ENCODE data around the gene CYB561D1. TPM values are rescaled to one million over a fixed set of nuclear protein-coding genes. Genes with fewer than 3 reads are reported as not detected.

CYB561D1 gene
- polyA plus RNA-seq, 3 donors, result 9.0 to 10.2 (median 9.8) TPM

DNA sequence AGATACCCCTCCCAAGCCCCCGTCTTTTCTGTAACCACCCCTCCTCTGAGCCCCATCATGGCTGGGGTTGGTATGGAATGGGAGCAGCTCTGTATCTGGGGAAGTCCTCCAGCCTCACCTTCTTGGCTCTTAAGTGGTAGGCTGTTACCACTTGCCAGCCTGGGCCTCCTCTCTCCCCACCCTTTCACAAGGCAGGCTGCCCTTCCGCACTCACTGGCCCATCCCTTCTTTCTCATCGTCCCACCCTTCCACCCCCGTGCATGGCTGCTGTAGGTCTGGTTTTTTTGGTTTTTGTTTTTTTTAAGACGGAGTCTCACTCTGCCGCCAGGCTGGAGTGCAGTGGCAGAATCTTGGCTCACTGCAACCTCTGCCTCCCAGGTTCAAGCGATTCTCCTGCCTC, 5.2 kb downstream of the CYB561D1 start:
- no peak for DNase-seq (ENCODE audit: low read depth in 3 of 3, low spot score in 2 of 3)

DNA sequence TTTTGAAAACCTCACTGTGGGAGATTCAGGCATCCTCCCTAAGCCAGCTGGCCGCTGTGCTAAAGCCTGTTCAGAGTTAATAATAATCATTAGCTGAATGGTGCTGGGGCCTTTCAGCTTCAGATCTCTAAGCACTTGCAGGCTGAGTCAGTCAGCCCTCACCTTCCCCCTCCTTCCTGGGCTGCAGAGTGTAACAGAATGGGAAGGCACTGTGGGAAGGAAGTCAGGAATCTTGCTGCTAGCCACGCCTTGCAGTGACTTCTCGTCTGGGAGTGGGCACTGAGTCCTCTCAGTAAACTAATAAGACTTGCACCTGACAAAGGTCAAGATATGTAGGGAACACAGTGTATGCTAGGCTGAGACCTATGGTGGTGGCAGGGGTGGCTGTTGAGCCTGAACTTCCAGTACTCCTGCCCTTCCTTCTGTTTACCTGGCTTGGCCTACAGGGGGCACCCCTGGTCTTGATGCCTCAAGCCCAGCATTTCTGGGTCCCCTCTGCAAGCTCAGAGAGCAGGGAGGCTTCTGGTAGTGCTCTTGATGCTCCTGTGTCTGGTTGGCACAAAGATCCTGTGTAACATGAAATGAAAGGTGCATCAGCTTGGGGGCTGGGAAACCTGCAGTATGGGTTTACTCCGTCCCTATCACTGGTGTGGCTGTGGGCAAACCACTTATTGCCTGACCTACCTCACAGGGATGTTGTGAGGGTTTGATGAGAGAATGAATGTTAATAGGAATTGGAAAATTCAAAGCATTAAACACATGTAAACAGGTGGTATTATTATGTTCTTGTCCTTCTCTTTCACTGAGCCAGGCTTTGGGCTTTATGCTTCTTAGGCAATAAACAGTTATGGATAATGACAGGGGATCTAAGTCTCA, 6.0 kb downstream of the CYB561D1 start:
- no peak for DNase-seq (ENCODE audit: low read depth in 3 of 3, low spot score in 2 of 3)

DNA sequence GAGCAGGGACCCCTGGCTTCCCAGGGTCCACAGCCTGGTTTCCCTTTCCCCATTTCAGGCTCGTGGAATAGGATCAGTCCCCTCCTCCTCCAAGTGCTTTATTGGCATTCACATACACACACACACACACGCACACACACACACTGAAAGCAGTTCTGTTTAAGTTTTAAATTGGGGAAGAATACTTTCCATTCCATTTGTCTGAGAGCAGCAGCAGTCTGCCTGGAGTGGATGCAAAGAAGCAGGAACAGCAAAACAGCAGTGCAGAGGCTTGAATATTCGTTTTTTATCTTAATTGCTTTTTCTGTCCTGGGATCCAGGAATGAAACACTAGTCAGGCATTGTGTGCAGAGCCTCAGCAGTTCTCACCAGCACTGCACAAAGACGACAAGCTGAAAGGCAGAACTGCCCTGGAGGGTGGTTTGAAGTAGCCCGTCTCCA, 7.1 kb downstream of the CYB561D1 start:
- no peak for DNase-seq (ENCODE audit: low read depth in 3 of 3, low spot score in 2 of 3)

DNA sequence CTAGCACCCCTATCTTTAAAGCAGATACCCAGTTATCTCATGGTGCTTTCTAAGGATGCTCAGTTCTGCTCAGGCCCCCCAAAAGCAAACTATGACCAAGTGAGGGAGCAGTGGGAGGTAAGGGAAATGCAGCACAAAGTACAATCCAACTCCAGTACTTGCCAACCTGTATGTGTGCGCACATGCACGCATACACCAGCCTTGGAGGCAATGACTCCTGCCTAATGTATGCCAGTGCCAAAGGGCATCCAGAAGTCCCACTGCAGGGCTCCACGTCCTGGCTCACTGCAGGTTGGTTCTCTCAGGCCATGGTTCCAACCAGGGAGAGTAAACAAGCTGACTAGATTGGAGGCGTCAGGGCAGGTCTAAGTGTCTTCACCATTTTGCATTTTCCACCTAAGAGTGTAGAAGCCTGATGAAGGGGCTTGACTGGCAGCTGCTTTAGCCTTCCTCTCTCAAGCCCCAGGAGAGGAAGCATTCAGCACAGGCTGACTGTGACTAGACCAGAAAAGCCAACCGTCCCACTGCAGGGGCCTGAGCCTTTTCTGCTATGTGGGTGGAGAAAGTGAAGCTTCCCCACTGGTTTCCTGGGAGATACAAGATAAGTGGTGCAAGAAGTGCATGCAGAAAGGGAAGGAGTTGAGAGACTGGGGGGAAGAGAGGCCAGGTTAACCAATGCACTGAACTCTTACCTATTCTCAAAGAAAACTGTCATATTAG, 7.9 kb downstream of the CYB561D1 start:
- no peak for DNase-seq (ENCODE audit: low read depth in 3 of 3, low spot score in 2 of 3)

DNA sequence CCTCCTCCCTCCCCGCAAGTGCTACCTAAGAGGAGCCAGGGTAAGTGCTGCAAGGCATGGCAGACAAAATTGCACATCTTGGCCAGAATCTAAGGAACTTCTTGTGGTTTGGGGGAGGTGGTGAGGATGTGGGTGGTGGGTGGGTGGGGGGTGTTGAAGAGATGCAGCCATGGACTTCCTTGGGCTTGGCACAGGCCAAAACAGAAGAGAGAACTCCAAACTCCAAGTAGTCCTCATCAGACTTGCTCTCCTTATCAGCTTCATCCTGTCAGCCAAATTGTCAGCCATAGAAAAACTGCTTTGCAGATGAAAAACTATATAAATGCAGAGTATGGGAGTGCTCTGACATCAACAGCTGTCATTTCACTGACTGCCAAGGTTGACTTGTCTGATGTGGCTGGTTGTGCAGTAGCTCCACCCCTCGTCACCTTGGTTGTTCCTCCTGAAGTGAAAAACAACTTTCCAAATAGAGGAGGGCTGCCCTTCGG, 8.5 kb downstream of the CYB561D1 start:
- no peak for DNase-seq (ENCODE audit: low read depth in 3 of 3, low spot score in 2 of 3)

DNA sequence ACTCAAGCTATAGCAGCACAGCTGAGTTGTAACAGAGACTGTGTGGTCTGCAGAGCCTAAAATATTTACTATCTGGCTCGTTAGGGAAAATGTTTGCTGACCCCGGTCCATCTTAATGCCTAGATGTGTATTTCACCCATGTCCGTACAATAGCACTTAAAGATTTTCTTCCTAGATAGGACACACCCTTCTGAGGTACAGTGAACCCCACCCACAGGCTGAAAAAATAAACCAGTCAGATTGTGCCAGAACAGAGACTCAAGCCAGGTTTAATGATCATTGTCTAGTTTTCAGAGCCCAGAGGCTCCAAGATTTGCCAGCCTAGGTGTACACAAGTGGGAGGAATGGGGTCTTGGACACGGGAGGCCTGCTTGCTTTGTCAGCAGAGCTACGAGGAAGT, 10.0 kb downstream of the CYB561D1 start:
- DNase-seq (ENCODE audit: low read depth in 3 of 3, low spot score in 2 of 3), result no peak

DNA sequence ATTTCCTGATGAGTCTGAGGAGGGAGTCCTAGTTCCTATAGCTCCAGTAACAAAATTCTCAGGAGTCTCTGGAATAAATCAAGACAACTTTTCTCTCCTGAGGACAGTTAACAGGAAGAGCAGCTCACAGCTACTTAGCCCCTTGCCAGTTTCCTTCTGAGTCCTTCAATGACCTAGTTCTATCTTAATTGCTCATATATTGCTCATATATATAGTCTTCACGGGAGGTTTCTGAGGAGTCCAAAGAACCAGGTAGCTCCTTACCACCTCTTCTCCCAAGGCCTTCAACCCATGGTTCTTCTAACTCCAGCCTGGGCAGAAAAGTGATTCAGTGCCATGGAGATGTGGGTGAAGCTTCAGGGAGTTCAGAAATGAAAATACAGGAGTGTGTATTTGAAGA, 11.1 kb downstream of the CYB561D1 start:
- no peak for DNase-seq (ENCODE audit: low read depth in 3 of 3, low spot score in 2 of 3)

DNA sequence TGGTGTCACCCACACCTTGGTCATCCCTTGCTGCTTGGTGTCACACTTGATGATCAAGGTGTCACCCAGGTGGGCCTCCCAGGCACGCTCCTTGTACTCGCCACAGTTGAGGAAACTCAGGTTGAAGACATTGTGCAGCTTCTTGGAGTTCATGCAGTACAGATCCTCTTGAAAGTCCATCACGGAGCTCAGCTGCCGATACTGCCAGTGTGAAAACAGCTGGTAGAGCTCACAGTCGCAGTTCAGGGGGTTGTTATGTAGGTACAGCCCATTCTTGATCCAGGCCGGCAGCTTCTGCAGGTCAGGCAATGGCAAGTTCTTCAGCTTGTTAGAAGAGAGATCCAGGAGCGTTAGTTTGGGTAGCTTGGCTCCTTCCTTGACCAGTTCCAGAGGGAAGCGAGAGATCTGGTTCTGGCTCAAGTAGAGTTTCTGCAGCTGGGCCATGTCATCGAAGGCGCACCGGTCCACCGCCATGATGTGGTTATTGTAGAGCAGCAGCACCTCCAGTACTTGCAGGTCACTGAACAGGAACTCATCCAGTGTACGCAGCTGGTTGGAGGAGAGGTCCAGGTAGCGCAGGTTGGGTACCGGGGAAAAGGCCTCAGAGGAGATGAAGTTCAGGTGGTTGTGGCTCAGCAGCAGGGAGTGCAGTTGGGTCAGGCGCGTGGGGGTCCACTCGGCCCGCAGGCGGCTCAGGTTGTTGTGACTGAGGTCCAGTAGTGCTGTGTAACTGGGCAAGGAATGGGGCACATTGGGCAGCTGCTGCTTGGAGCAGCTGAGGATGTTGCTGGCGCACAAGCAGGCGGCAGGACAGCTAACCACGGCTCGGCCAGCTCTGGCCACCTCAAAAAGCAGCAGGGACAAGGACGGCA, 14.3 kb downstream of the CYB561D1 start:
- no peak for DNase-seq (ENCODE audit: low read depth in 3 of 3, low spot score in 2 of 3)

DNA sequence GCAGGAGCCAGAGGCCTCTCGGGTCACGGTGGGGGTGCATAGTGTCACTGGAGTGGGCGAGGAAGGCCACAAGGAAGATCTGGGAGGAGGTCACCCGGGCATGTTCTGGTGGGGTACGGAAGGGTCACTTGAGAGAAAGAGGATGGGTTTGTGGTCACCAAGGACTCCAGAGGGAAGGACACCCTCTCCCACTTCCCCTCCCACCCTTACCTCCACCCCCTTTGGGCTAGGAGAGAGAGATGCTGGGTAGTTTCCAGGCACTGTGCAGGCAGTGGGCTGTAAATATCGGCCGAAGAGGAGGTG, 14.9 kb downstream of the CYB561D1 start:
- DNase-seq (ENCODE audit: low read depth in 3 of 3, low spot score in 2 of 3), result no peak

DNA sequence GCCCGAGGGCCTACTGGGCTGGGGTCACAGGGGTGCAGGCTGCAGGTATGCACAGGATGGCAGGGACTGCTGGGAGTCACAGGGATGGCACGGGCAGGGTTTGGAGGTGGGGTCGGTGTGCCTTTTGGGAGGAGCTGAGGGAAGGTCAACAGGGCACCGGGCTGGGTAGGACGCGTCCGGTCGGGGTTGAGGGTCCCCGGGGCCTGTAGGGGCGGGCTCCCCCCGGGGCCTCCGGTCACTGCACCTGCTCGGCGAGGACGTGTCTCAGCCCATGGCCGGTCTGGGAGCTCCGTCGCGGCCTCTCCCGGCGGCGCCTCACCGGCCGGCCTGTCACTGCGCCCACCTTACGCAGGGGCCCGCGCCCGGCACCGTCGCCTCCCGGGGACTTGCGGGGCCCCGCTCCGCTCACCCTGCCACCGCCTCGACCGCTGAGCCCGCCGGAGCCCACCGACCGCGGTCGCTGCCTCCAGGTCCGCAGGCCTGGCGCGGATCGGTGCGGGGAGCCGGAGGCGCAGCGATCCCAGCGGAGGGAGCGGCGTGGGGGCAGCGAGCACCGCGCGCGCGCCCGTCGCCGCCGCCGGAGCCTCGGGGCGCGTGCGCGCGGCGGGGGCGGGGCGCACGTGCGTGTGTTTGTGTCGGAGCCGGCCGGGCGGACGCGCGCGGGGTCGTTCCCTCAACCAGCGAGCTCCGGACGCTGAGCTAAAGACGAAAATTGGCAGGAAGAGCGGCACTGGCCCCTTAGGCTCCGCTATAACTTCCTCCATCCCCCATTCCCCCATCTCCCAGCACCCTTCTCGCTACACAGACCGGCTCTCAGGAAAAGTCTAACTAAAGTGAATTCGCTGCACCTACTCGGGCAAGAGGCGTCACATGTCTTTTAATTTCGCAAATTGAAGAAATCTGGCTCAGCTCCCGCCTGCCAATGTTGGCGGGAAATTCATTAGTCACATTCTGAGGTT, 15.6 kb downstream of the CYB561D1 start, which contains the start of gene AMIGO1:
AMIGO1 (minus strand) TSS at position 552 of the 959 bp plus-strand sequence. CDS start 815 bp downstream, outside the sequence.
- DNase-seq (ENCODE audit: low read depth in 3 of 3, low spot score in 2 of 3), result no peak

DNA sequence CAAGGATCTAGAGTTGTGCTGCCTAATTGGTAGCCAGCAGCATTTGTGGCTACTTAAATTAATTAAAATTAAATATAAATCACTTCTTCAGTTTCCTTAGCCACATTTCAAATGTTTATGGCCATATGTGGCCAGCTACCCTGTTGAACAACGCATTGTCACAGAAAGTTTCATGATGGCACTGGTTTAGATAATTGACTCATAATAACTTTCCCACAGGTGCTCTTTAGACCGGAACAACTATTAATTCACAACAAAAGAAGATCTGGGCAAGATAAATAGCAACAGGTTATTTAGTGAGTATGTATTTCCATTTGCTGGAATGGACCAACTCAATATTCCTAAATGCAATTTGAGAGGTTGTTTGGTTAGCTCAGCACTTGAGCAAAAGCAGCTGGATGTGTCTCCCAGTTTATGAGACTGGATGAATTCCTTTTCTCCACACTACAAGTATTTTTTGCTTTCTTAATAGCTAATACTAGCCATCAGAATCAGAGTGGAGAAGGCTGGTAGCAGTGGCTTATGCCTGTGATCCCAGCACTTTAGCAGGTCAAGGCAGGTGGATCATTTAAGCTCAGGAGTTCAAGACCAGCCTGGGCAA, 19.3 kb downstream of the CYB561D1 start:
- DNase-seq (ENCODE audit: low read depth in 3 of 3, low spot score in 2 of 3), result no peak

DNA sequence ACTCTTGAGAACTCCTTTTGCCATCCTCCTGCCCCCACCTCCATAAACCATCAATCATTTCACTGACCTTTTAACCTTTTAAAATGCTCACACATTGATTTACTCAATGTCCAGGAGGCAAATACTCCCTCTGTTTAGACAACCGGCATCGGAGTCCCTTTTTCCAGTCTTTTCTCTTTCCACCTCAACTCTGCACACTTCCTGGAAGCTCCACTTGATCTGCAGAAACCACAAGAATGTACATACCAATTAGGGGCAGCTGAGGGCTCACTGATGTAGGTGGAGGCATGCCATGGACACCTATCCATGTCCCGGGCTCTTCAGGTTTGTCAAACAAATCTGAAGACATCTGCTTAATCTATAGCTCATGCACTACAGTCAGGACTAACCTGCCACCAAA, 21.0 kb downstream of the CYB561D1 start:
- no peak for DNase-seq (ENCODE audit: low read depth in 3 of 3, low spot score in 2 of 3)

DNA sequence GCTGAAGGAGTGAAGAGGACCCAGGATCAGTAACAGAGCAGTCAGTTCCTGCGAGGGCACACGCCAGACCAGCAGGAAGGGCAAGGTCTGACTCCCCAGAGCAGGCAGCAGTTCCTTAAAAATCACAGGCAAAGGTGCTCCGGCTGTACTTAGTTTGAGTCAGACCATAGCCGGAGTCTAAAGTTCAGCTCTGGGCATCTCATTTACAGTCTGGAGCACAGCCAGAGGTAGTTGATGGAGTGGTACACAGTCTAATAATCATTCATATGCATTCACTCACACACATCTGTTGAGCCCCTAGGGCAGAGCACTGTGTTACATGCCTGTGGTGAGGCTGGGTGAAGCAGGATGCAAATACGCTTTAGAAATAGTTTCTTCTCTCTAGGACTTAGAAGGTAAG, 23.0 kb downstream of the CYB561D1 start:
- DNase-seq (ENCODE audit: low read depth in 3 of 3, low spot score in 2 of 3), result no peak

DNA sequence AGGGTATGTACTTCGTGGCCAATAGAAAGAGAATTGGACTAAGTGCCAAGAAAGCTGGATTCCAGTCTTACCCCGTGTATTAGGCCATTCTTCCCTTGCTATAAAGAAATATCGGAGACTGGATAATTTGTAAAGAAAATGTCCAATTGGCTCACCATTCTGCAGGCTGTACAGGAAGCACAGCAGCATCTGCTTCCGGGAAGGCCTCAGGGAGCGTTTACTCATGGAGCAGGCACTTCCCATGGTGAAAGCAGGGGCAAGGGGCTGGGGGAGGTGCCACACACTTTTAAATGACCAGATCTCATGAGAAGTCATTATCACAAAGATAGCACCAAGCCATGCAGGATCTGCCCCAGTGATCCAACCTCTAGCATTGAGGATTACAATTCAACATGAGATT, 23.4 kb downstream of the CYB561D1 start:
- no peak for DNase-seq (ENCODE audit: low read depth in 3 of 3, low spot score in 2 of 3)

DNA sequence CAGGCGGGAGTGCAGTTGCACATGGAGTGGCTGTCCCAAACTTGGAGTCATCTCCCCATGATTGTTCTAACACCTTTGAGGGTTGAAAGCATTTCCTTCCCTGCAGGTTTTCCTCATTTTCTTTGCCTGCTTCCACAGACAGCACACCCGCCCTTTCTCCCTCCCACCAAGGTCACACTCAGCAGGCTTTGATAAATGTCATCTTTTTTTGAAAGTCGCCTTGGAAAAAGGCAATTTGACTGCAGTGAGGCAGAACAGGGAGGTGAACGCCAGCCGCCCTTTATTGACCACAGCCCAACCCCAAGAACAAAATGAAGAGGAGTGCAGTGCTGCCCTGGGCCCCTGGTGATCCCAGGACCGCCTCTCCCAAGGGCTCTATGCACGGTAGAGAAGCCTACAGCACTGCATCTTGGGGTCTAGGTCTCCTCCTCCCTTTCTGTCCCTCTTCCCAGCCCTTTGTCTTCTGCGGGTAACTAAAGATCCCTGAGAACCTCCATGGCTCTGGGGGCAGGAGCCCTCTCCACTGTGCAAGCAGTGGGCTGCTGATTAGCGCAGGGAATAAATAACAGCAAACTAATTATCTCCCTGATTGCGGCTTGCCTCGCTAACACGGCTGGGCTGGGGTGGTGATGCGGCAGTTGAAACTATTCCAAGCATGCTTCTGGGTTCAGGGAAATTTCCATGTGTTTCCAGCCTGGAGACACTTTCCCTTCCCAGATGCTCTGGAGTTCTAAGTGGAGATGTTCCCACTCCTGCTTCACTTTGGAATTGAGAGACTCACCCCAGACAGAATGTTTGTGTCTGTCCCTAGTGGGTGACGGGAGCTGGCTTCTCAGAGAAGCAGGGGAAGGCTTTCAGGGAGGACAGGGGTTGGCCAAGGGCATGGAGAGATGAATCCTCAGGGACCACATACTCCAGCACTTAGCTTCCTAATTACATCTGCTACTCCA, 27.4 kb downstream of the CYB561D1 start:
- DNase-seq (ENCODE audit: low read depth in 3 of 3, low spot score in 2 of 3), result no peak

DNA sequence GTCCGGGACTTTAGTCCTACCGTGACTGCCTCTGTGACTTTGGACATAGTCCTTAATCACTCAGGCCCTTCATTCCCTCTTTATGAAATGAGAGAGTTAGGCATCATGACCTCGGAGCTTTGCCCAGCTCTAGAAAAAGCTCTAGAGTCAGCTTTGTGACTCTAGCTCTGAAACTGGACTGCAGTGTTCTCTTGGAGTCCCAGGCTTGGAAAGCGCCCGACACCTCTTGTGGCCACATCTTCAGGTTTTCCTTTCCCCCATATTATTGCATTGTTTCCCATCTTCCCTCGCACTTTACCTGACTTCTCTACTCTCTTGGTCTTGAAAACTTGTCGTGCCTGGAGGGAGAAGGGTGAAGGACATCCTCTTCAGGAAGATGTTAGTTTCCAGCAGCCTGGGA, 28.1 kb downstream of the CYB561D1 start:
- no peak for DNase-seq (ENCODE audit: low read depth in 3 of 3, low spot score in 2 of 3)

DNA sequence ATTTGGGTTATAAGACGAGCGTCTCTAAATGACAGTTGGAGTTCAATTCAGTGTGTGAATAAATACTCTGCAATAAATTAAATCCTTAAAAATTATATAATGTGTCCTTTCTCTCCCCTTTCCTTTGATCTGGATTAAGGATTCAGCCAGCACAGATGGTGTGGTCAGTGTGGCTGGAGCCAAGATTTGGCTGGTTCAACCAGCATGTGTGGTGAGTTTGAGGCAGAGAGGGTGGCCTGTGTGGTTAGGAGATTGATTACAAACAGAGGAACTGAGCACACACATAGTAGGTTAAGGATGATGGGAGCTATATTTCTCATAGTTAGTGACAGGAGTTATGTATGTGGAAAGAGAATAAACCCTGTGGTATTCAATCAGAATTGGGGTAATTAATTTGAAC, 29.8 kb downstream of the CYB561D1 start:
- no peak for DNase-seq (ENCODE audit: low read depth in 3 of 3, low spot score in 2 of 3)

DNA sequence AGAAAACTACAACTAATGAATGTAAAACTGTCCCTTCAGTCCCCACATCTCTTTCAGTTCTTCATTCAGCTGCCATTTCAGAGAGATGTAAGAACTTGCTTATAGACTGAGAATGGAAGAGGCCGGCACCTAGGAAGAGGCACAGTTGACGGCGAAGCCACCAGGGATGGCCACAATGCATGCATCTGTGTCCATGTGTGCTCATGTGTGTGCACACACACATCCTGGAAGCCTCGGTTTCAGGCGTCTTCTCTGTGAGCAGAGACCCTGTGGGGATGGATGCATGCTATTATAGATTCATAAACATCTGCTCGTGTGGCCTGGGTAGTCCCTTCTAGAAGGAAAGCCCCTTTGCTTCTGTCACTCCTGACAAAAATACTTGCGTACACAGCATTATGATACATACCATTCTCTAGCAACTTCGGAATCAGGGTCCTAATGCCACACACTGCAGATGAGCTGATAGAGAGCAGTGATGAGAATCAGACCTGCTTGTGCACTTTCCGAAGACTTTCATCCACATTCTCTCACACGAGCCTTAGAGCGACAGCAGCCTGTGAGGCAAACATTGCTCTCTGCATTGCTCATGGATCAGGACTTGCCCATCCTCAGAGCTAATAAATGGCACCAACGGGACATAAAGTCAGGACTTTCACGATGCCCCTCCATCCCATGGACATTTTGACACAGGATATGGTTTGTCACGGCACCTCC, 33.4 kb downstream of the CYB561D1 start:
- DNase-seq (ENCODE audit: low read depth in 3 of 3, low spot score in 2 of 3), result no peak
